ENCODE data around the gene TFPI. TPM values are rescaled to one million over a fixed set of nuclear protein-coding genes. Genes with fewer than 3 reads are reported as not detected.

Gene TFPI
- total and polyA plus RNA-seq, 2 experiments from 2014 or later: 79.9 to 122 TPM

GRCh38 chr2:187431911-187432310 lies 122.3 kb downstream of the TFPI start:
- DNase-seq (ENCODE audit: low spot score): no peak
- Histone ChIP-seq H3K79me2 (no peaks in the 10 kb centered on the region), H4K20me1 (ENCODE audit: insufficient read depth, poor library complexity, severe bottlenecking) (no peaks in the 10 kb centered on the region), H3K36me3 (replicated peaks; ENCODE audit: insufficient read depth, low read depth) (no peaks in the 10 kb centered on the region), H3K4me1 (ENCODE audit: insufficient read depth) (no peaks in the 10 kb centered on the region), H3K9me2 (replicated peaks; ENCODE audit: insufficient read depth) (no peaks in the 10 kb centered on the region), H3K27ac (no peak overlapping the region), H3K4me3 (no peak overlapping the region), H3K9me3 (ENCODE audit: low read depth) (no peaks in the 10 kb centered on the region), H2AFZ (no peak overlapping the region), H3K27me3 (no peaks in the 10 kb centered on the region), H3K4me2 (no peak overlapping the region)
- TF ChIP-seq EZH2phosphoT487 (IDR thresholded peaks at IDR 0.05; ENCODE audit: low read depth, severe bottlenecking, unreplicated experiment): no peak
- TF ChIP-seq, protein P1, sequence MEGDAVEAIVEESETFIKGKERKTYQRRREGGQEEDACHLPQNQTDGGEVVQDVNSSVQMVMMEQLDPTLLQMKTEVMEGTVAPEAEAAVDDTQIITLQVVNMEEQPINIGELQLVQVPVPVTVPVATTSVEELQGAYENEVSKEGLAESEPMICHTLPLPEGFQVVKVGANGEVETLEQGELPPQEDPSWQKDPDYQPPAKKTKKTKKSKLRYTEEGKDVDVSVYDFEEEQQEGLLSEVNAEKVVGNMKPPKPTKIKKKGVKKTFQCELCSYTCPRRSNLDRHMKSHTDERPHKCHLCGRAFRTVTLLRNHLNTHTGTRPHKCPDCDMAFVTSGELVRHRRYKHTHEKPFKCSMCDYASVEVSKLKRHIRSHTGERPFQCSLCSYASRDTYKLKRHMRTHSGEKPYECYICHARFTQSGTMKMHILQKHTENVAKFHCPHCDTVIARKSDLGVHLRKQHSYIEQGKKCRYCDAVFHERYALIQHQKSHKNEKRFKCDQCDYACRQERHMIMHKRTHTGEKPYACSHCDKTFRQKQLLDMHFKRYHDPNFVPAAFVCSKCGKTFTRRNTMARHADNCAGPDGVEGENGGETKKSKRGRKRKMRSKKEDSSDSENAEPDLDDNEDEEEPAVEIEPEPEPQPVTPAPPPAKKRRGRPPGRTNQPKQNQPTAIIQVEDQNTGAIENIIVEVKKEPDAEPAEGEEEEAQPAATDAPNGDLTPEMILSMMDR (IDR thresholded peaks at IDR 0.05; ENCODE audit: poor library complexity): no peak

- no peak for TF ChIP-seq EZH2 (IDR thresholded peaks at IDR 0.05; ENCODE audit: borderline replicate concordance)
- TF ChIP-seq EZH2phosphoT487 (IDR thresholded peaks at IDR 0.05; ENCODE audit: low read depth, severe bottlenecking, unreplicated experiment): no peak
- TF ChIP-seq, protein P1 (IDR thresholded peaks at IDR 0.05; ENCODE audit: poor library complexity): no peak
- Histone ChIP-seq H3K4me2 (no peak overlapping the region), H3K4me3 (no peak overlapping the region), H3K27me3 (no peaks in the 10 kb centered on the region), H3K9me2 (replicated peaks; ENCODE audit: insufficient read depth) (no peaks in the 10 kb centered on the region), H2AFZ (no peak overlapping the region), H3K4me1 (ENCODE audit: insufficient read depth) (no peaks in the 10 kb centered on the region), H3K27ac (no peak overlapping the region), H3K9me3 (ENCODE audit: low read depth) (no peaks in the 10 kb centered on the region), H3K36me3 (replicated peaks; ENCODE audit: insufficient read depth, low read depth) (no peaks in the 10 kb centered on the region), H3K79me2 (no peaks in the 10 kb centered on the region), H4K20me1 (ENCODE audit: insufficient read depth, poor library complexity, severe bottlenecking) (no peaks in the 10 kb centered on the region)
- DNase-seq (ENCODE audit: low spot score): no peak
These were observed 124.2 kb downstream of the TFPI start for GRCh38 chr2:187429989-187430388.

- Histone ChIP-seq H3K9me3 (ENCODE audit: low read depth) (no peaks in the 10 kb centered on the region), H3K79me2 (no peaks in the 10 kb centered on the region), H3K36me3 (replicated peaks; ENCODE audit: insufficient read depth, low read depth) (no peaks in the 10 kb centered on the region), H3K4me2 (no peak overlapping the region), H3K27ac (no peak overlapping the region), H4K20me1 (ENCODE audit: insufficient read depth, poor library complexity, severe bottlenecking) (no peaks in the 10 kb centered on the region), H3K4me1 (ENCODE audit: insufficient read depth) (no peaks in the 10 kb centered on the region), H3K9me2 (replicated peaks; ENCODE audit: insufficient read depth) (no peaks in the 10 kb centered on the region), H3K4me3 (no peak overlapping the region), H2AFZ (no peak overlapping the region), H3K27me3 (no peaks in the 10 kb centered on the region)
- TF ChIP-seq, protein P1 (IDR thresholded peaks at IDR 0.05; ENCODE audit: poor library complexity): no peak
- no peak for TF ChIP-seq EZH2 (IDR thresholded peaks at IDR 0.05; ENCODE audit: borderline replicate concordance)
- no peak for TF ChIP-seq EZH2phosphoT487 (IDR thresholded peaks at IDR 0.05; ENCODE audit: low read depth, severe bottlenecking, unreplicated experiment)
- DNase-seq (ENCODE audit: low spot score): no peak
- 48% methylated on average over 1 of the region's 1 CpG for WGBS (ENCODE audit: low lambda C conversion rate, missing lambda C conversion rate)
These were observed 130.1 kb downstream of the TFPI start for GRCh38 chr2:187424146-187424545.

DNA sequence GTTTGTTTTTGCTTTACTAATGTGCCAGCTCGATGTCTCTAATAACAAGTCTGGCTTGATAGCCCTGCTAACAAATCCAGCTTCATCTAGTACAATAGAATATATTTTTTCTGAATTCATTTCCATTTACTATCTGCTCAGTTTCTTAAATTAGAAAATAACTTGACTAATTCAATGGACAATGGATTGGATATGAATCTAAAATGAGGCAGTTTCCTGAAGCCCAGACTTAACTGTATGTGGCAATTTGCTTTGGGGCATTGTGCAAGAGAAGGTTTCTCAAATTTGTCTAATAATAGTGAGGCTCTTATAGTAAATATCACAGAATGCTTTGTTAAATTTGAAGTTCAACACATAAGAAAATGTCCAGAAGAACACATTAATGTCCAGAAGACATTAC lies 132.0 kb downstream of the TFPI start:
- H3K4me3 ChIP-seq: no peak overlapping the region
- WGBS (ENCODE audit: low lambda C conversion rate, missing lambda C conversion rate): 68% methylated on average over 1 of the region's 1 CpG
- H3K27ac ChIP-seq: no peak overlapping the region
- no peaks in the 10 kb centered on the region for H4K20me1 ChIP-seq (ENCODE audit: insufficient read depth, poor library complexity, severe bottlenecking)
- H3K9me3 ChIP-seq (ENCODE audit: low read depth): no peaks in the 10 kb centered on the region
- H3K4me2 ChIP-seq: no peak overlapping the region
- no peaks in the 10 kb centered on the region for H3K9me2 ChIP-seq (replicated peaks; ENCODE audit: insufficient read depth)
- H3K4me1 ChIP-seq (ENCODE audit: insufficient read depth): no peaks in the 10 kb centered on the region
- TF ChIP-seq EZH2 (IDR thresholded peaks at IDR 0.05; ENCODE audit: borderline replicate concordance) (no peak), EZH2phosphoT487 (IDR thresholded peaks at IDR 0.05; ENCODE audit: low read depth, severe bottlenecking, unreplicated experiment) (no peak)
- TF ChIP-seq, protein P1 (IDR thresholded peaks at IDR 0.05; ENCODE audit: poor library complexity): no peak
- no peak for DNase-seq (ENCODE audit: low spot score)
- H3K36me3 ChIP-seq (replicated peaks; ENCODE audit: insufficient read depth, low read depth): no peaks in the 10 kb centered on the region
- no peaks in the 10 kb centered on the region for H3K27me3 ChIP-seq
- H3K79me2 ChIP-seq: no peaks in the 10 kb centered on the region
- no peak overlapping the region for H2AFZ ChIP-seq

Data from hepatocyte (in vitro differentiated cells).